NCI-H748 (cell line): ENCODE results near the gene TBC1D26.
"Not testable (repeated sequence)": the region's sequence is repeated elsewhere in the genome, so short reads cannot be mapped to it uniquely, and the experiment has no call there.

Experiments
- DNase-seq: peaks from one replicate; lab custom pipeline; 2025; ENCODE audit not compliant: unreplicated experiment; lab: John Stamatoyannopoulos, UW

Gene TBC1D26

DNA sequence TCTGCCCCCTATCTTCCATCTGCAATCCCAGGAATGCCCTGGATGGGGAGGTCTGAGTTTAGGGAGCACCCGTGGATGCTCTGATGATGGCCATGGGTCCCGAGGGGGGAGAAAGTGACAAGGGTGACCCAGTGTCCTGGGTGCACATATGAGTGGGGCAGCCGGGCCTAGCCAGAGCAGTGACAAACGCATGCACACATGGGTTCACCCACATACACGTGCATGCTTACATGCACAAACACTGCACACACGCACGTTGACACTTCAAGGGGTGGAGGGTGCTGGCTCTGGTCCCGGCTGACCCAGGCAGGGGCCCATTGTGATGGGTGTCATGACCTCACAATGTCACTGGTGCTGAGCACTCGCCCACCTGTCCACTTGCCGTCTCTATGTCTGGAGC lies at the start of gene TBC1D26:
Gene TBC1D26 (plus strand): TSS at position 384 of the 400 bp plus-strand sequence. CDS start 3,066 bp downstream, outside the sequence.
- not testable (repeated sequence) for DNase-seq

DNA sequence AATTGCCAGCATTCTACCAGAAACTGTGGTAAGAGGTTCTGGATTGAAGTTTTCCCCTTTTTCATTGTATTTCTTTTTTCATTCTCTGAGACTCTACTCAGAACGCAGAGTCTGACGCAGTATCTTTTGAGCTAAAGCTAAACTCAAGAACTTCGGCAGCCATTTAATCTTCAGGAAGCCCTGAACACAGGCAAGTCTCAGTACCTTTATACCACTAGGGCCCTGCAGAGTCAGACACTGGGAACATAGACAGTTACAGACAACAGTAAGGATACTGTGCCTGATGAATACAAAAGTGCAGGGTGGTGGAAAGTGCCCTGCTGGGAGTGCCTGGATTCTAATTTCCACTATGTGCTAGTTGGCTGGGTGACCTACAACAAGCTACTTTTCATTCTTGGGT lies 48.9 kb upstream of the TBC1D26 start:
- DNase-seq = not testable (repeated sequence)

GRCh38 chr17:15683824-15684478 lies 48.1 kb upstream of the TBC1D26 start, which contains the start of gene TRIM16:
TRIM16 (minus strand) TSS chr17:15684311; CDS start chr17:15651609, 32,702 bp downstream.
- DNase-seq = peak; percentile 70

DNA sequence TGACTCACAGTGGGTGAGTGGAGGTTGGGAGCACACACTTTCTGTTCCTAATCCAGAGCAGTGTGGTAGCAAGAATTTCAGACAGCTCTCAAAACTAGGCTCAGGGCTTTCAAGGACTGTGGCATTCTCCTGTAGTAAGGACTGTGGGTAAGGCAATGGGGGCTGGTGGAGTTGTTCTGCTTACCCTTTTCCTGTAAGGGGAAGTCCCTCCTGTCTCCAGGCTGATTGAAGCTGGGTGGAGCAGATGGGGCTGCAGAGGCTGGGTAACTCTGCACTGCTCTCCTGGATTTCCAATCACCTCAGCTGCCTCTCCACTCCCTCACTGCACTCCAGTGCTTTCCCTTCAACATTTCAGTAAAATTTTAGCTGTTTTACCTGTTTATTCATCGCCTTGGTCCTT lies 44.6 kb upstream of the TBC1D26 start:
- not testable (repeated sequence) for DNase-seq

DNA sequence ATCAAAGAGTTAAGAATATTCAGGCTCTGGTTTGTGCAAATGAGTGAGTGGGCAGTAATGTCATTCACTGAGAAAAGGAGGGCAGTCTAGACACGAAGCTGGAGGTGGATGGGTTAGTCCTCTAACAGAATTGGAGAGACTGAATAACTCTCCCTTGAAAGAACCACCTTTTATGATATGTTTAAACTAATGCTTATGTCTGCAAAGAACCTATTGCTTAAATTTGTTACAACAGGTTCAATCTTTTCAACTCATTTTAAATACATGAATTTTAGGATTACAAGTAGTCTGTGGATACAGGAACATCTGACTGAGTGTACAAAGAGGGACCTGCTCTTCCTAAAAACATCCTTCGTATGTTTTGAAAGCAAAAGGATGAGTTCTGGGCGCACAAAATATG lies 33.1 kb upstream of the TBC1D26 start:
- DNase-seq = not testable (repeated sequence)

DNA sequence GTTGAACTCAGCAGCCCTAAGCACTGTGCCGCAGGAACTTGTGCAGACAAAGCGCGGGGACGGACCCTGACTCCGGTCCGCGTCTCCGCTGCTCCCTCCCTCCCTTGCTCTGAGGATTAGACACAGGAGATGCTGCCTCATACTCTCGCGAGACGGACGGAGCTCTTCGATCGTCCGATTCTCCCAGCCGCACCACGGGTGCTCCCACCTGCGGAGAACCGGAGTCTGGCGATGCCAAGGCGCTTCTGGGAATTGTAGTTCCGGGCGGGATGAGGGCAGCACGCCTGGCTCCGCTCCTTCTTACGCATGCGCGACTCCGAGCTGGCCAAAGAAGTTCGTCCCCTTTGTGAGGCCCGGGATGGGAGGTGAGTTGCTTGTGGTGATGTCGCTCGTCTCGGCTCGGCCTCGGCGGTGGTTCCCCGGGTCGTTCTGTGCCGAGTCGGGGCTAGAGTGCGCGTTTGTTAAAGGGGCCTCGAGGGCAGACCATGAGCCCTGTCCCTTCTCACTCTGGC lies 32.6 kb upstream of the TBC1D26 start, which contains the start of gene ZNF286A:
Gene ZNF286A (plus strand): TSS at position 340 of the 512 bp plus-strand sequence. CDS start 578 bp downstream, outside the sequence.
- DNase-seq = peak; percentile 100

DNA sequence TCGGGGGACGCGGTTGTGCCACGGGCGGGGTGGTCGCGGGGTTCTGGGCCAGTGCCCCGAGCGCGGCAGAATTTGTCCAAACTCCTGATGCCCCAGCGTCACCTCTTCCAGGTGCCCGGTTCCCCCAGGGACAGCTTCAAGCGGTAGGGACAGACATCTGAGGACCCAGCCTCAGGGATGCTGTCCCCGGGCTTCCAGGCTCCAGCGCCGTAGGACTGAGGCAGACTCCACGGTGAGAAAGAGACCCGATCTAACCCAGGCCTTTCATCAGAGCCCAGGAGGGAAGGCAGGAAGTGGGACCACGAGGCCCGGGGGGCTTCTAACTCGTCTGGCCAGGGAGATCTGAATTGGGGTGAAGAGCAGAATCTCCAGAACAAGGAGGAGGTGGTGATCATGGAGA lies 32.1 kb upstream of the TBC1D26 start:
- DNase-seq = not testable (repeated sequence)

DNA sequence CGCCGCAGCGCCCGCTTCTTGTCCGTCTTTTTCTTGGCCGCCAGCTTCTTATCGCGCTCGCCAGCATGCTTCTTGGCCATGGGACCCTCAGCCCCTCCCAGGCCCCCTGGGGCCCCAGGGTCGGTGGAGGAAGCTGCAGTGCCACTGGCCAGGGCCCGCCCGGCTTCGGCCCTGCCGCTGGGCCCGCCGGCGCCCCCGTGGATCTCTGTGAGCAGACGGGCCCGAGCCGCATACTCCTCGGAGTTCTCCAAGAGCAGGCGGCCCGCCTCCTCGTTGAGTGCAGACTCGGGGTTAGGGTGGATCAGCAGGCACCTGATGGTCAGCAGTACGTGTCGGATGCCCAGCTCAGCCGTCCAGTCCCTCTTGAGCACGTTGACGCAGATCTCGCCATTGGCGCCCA lies 27.8 kb upstream of the TBC1D26 start:
- not testable (repeated sequence) for DNase-seq

DNA sequence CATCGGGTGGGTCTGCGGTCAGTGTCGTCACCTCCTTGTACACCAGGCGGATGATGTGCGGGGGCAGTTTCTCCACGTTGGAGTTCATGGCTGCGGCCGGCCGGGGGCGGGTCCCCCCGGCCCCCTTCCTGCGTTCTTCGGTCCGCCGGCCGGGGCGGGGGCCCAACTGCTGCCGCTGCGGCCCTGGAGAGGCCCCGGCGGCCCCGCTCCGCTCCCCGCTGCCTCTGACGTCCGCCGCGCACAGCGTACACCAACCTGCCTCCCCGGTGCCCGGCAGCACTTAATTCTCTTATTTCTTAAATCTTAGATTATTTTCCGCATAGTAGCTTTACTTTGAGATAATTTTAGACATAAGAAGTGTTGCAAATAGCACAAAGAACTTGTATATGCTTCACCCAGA lies 27.3 kb upstream of the TBC1D26 start:
- not testable (repeated sequence) for DNase-seq

- not testable (repeated sequence) for DNase-seq
Observed at GRCh38 chr17:15708879-15709278, 23.2 kb upstream of the TBC1D26 start.

DNA sequence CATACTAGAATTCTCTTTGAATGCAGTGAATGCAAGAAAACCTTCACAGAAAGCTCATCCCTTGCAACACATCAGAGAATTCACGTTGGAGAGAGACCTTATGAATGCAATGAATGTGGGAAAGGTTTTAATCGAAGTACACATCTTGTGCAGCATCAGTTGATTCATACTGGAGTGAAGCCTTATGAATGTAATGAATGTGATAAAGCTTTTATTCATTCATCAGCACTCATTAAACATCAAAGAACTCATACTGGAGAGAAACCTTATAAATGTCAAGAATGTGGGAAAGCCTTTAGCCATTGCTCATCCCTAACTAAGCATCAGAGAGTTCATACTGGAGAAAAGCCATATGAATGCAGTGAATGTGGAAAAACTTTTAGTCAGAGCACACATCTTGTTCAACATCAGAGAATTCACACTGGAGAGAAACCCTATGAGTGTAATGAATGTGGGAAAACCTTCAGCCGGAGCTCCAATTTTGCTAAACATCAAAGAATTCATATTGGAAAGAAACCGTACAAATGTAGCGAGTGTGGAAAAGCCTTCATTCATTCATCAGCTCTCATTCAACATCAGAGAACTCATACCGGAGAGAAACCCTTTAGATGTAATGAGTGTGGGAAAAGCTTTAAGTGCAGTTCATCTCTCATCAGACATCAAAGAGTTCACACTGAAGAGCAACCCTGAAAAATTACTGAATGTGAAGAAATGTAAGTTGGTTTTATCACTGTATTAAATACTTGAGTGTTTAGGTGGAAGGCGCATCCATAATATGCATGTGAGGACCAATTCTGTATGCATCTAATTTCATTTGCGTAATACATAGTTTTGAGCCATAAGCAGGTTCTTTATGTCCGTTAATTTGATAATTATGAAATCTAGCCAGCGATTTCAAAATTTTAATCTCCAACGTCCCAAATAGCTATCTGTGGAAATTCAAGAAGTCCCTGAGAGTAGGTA lies 15.2 kb upstream of the TBC1D26 start:
- not testable (repeated sequence) for DNase-seq

DNA sequence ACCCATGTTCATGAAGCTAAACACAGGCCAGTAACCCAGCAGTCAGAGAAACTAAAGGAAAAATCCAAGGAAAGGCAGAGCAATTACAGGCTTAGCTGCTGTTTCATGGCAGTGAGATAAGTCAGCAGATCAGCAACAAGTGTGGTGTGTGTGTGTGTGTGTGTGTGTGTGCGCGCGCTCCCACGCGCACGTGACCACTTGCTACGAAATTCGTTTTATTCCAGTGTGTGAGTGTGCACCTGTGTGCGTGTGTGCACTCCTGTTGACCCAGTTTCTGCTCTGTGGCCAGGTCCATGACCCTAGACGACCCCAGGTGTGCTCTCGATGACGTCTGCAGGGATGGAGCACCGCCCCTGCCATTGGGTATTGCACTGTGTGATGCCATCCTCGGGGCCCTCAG lies 1.5 kb upstream of the TBC1D26 start:
- DNase-seq = not testable (repeated sequence)

DNA sequence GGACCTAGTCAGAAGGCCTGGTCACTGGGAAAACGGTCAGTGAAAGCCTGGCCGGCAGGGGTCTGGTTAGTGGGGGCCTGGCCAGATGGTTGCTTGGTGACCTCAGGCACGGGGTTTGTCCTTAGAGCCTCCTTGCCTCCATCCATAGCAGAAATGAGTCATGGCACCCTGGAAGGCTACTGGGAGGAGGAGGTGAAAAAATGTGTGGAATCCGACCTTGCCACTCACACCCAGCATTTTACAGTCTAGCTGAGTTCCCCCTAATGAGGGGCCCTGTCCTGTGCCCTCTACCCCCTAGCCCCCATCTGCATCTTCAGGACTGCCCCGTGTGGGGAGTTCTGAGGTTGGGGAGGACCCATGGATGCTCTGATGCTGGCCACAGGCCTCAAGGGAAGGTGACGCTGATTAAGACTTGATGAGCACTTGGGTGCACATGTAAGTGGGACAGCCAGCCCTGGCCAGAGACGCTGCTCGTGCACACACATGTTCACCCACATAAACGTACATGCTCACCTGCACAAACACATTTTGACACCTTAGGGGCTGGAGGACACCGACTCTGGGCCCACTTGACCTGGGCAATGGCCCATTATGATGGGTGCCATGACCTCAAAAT lies 1.2 kb downstream of the TBC1D26 start:
- not testable (repeated sequence) for DNase-seq

GRCh38 chr17:15736578-15736977 lies 4.5 kb downstream of the TBC1D26 start:
- not testable (repeated sequence) for DNase-seq

DNA sequence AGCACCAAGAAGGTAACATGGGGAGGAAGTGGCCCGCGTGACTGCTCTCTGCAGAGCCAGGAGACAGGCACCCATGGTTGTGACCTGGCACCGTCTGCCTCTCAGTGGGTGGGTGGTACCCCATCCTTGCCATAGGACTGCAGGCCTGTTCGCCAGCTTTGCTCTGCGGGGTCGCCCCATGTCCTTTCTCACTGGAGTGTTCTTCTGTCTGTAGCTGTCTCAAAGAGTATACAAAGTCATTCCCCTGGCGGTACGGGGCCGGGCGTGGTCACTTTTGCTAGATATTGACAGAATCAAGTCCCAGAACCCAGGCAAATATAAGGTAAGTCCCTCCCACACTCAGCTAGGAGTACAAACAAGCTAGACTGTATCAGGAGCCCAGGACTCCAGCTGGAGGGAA lies 6.0 kb downstream of the TBC1D26 start:
- no peak for DNase-seq

- not testable (repeated sequence) for DNase-seq
Observed at GRCh38 chr17:15739259-15739658, 7.2 kb downstream of the TBC1D26 start.

- not testable (repeated sequence) for DNase-seq
Observed at GRCh38 chr17:15740041-15740440, 8.0 kb downstream of the TBC1D26 start.

GRCh38 chr17:15740570-15741120 lies 8.6 kb downstream of the TBC1D26 start:
- no peak for DNase-seq

- no peak for DNase-seq
Observed at GRCh38 chr17:15741624-15742023, 9.5 kb downstream of the TBC1D26 start.

DNA sequence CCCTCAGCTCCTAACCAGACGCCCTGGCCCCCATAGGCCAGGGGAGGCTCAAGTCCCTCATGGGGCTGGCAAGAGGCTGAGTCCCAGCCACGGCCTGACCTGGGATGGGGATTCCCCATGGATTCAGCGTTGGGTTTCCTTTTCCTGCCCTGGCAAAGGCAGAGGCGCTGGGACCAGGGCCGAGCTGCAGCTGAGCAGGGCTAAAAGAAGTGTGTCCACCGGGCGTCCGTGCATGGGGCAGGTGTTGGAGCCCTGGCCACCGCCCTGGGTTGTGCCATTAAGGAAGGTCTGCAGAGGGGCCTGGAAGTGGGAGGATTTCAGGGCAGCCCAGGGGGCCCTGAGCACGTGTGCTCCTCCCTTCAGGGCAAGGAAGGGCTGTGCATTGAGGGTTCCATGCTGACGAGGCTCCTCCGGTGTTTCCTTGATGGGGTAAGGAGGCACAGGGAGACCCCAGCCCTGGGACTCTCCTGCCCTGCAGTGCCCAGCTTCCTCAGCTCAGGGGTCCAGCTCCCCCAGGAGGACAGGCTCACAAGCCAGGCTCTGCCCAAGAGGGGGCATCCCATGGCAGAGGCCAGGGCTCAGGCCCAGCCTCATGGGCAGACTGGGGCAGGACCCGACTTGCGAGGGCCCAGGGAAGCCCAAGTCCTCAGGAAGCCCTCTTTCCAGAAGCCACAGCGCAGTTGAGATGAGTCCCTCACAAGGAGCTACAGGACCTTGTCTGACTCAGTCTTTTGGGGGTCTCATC lies 10.1 kb downstream of the TBC1D26 start:
- no peak for DNase-seq
